GM12872 (cell line): Measurements from ENCODE around the gene GCNT4.

ENCODE experiments used
- CTCF ChIP-seq: IDR thresholded peaks from 3 replicates; pipeline ENCODE4 v1.5.1; 2011; ENCODE audit warnings: low read depth, mild to moderate bottlenecking, low read length, moderate library complexity; ENCODE audit not compliant: insufficient read depth

GCNT4 gene

GRCh38 chr5:75052192-75053053 is at the start of gene GCNT4:
Gene GCNT4 (minus strand): TSS chr5:75052558. CDS start chr5:75030037, 22,521 bp downstream.
- no peak for TF ChIP-seq CTCF

- TF ChIP-seq CTCF = no peak
Measured at GRCh38 chr5:75091597-75091996, 39.2 kb upstream of the GCNT4 start.

- TF ChIP-seq CTCF = no peak
Measured at GRCh38 chr5:75089662-75090061, 37.3 kb upstream of the GCNT4 start.

- TF ChIP-seq CTCF = no peak
Measured at GRCh38 chr5:75089137-75089536, 36.8 kb upstream of the GCNT4 start.

- no peak for TF ChIP-seq CTCF
Measured at GRCh38 chr5:75088648-75089047, 36.3 kb upstream of the GCNT4 start.

GRCh38 chr5:75081510-75081909 is 29.2 kb upstream of the GCNT4 start:
- no peak for TF ChIP-seq CTCF

- no peak for TF ChIP-seq CTCF
Measured at GRCh38 chr5:75078027-75078426, 25.7 kb upstream of the GCNT4 start.
